GM10248 (cell line): ENCODE measurements around the gene CCDC32.
"Not testable (repeated sequence)": the region's sequence is repeated elsewhere in the genome, so short reads cannot be mapped to it uniquely, and the experiment has no call there.

Experiments
- CTCF ChIA-PET: fragments of 300-600 bp; sonication (Branson Sonifier 250); formaldehyde crosslinking; extraction: SDS; loops from one replicate; lab custom pipeline; 2021; ENCODE audit warnings: antibody characterized with exemption; lab: Yijun Ruan, JAX
- POLR2A ChIA-PET: fragments of 350-650 bp; sonication (Branson Sonifier 250); formaldehyde crosslinking; extraction: SDS; loops from one replicate; lab custom pipeline; 2020; ENCODE audit warnings: antibody characterized with exemption; lab: Yijun Ruan, JAX
- DNase-seq: peaks from one replicate; pipeline ENCODE4 v3.0.0; 2012; ENCODE audit errors: extremely low spot score
- TF ChIP-seq, protein P1 (sequence below): IDR thresholded peaks from 2 replicates; pipeline ENCODE4 v1.5.1; 2012; ENCODE audit warnings: mild to moderate bottlenecking, low read depth; ENCODE audit errors: extremely low read depth, missing control alignments, control extremely low read depth

Gene CCDC32

DNA sequence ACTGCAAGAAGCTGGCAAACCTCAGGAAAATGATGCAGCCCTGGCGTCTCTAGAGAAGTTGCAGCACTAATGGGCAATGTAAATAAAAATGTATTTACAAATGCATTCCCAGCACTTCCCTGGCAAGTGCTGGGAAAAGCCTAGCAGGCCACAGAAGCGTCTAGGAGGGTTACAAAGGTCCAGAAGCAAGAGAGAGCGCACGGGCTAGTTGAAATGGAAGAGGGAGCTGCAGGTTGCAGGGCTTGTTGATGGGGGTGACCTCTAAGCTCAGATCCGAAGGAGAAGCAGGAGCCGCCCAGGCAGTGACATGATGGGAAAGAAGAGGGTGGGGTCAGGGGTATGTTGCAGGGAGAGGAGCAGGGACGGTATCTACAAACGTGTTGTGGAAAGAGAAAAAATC is 26.5 kb upstream of the CCDC32 start:
- TF ChIP-seq, protein P1, sequence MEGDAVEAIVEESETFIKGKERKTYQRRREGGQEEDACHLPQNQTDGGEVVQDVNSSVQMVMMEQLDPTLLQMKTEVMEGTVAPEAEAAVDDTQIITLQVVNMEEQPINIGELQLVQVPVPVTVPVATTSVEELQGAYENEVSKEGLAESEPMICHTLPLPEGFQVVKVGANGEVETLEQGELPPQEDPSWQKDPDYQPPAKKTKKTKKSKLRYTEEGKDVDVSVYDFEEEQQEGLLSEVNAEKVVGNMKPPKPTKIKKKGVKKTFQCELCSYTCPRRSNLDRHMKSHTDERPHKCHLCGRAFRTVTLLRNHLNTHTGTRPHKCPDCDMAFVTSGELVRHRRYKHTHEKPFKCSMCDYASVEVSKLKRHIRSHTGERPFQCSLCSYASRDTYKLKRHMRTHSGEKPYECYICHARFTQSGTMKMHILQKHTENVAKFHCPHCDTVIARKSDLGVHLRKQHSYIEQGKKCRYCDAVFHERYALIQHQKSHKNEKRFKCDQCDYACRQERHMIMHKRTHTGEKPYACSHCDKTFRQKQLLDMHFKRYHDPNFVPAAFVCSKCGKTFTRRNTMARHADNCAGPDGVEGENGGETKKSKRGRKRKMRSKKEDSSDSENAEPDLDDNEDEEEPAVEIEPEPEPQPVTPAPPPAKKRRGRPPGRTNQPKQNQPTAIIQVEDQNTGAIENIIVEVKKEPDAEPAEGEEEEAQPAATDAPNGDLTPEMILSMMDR: no peak
- no peak for DNase-seq
- ChIA-PET CTCF (interaction anchor here (1.2 to 4.2 kb wide), 6 partner anchors 11 to 304 kb away, joined by 3 to 35 read pairs (median 18); partner anchors contain the start of gene VPS18), POLR2A (no interaction called here)

DNA sequence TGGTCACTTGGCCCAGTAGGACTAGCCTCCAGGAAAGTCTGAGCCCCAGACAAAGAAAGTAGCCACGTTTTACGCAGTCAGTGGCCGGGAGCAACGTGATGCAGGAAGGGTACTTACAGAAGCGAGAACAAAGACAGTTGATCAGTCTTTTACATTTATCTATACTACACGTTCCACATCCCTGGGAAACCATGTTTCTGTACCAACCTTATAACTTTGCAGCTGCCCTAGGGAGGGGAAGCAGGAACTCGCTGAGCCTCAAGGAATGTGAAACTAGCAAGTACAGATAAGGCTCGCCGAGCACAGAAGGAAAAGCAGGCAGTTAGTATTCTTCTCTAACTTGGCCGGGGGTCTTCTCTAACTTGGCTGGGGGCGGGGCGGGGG is 25.8 kb upstream of the CCDC32 start:
- TF ChIP-seq, protein P1: no peak
- DNase-seq: no peak
- ChIA-PET CTCF (interaction anchor here (0.9 to 4.2 kb wide), 15 partner anchors 10 to 304 kb away, joined by 3 to 35 read pairs (median 10); partner anchors contain the start of genes CCDC32, GCHFR, RPUSD2 and VPS18), POLR2A (no interaction called here)

DNA sequence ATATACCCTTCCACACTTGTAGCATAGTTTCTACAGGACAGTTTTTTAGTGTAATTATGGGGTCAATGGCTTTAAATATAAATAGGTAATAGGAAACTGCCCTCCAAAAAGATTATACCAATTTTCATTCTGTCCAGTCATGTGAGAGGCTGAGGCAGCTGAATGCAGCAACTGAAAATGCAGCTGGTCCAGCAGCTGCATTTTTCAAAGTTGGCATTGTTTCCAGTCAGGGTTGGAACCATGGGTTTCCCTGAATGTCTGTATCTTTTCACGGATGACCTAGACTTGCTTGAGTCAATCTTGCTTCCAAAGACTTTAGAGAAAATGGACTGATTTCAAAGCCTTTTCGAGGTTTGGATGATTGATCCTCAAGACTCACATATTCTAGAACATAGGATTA is 19.3 kb upstream of the CCDC32 start:
- DNase-seq: no peak
- TF ChIP-seq, protein P1: no peak
- POLR2A ChIA-PET: no interaction called here
- CTCF ChIA-PET: no interaction called here

DNA sequence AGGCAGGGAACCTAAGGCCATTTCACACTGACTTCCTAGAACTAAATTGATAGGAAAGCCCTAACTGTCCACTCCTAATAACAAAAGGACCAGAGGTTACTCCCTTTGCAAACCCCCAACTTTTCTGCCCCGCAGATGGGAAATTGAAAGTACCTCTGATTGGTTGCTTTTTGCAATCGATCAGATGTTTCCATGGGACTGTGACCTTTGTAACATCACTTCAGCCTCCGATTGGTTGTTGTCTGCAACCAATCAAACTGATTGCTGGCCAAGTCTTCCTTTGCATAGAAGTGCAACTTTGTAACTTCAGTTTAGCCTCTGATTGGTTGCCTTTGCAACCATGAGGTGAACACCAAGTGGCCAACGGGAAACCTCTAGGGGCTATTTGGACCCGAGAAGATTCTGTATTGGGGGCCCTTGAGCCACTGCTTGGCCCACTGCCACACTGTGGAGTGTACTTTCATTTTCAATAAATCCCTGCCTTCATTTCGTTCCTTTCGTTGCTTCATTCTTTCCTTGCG is 17.9 kb upstream of the CCDC32 start:
- ChIA-PET CTCF (interaction anchor here (3.7 kb wide), 1 partner anchor 8 kb away, joined by 28 read pairs; no protein-coding TSS in a partner anchor), POLR2A (no interaction called here)
- DNase-seq: peak; percentile 35

GRCh38 chr15:40581796-40582195 is 17.0 kb upstream of the CCDC32 start:
- CTCF ChIA-PET: interaction anchor here (0.8 to 3.7 kb wide), 4 partner anchors 9 to 201 kb away, joined by 3 to 28 read pairs (median 4); no protein-coding TSS in a partner anchor
- DNase-seq, POLR2A ChIA-PET: not testable (repeated sequence)

More for the DNA sequence above, 17.9 kb upstream of the CCDC32 start:
- TF ChIP-seq, protein P1: no peak

DNA sequence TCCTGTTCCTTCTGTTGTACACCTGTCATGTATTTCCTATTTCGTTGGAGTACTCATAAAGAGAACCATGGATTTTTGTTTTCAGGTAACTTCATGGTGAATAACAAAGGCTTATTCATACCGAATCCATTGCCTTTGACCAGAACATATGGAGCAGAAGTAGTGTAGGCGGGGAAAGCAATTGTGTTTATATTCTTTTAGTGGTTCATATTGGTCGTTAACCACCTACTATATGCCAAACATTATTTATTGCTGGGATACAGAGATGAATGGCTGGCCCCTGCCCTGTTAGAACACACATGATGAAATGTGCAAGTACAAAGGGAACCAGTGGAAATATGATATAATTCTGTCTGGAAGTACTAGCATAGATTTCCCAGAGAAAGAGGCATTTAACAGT is 14.1 kb upstream of the CCDC32 start:
- TF ChIP-seq, protein P1: no peak
- ChIA-PET POLR2A (no interaction called here), CTCF (interaction anchor here (3.7 kb wide), 1 partner anchor 12 kb away, joined by 28 read pairs; no protein-coding TSS in a partner anchor)
- no peak for DNase-seq

- POLR2A ChIA-PET, DNase-seq: not testable (repeated sequence)
- CTCF ChIA-PET: interaction anchor here (1.7 kb wide), 1 partner anchor 13 kb away, joined by 11 read pairs; no protein-coding TSS in a partner anchor
These were observed 12.1 kb upstream of the CCDC32 start for GRCh38 chr15:40576914-40577313.

- no peak for DNase-seq
- ChIA-PET POLR2A (no interaction called here), CTCF (no interaction called here)
- TF ChIP-seq, protein P1: no peak
These were observed 10.3 kb upstream of the CCDC32 start for GRCh38 chr15:40575113-40575512.
